Lung microvascular endothelial cell (primary cell): ENCODE results near the gene HMCN2. TPM values are rescaled to one million over a fixed set of nuclear protein-coding genes. Genes with fewer than 3 reads are reported as not detected.

ENCODE experiments used
- DNase-seq, 2 donors: peaks; one replicate each; pipeline versions ENCODE4 v3.0.0 to v3.0.0-alpha.2; 2010; ENCODE audit warnings: low read depth in 2 of 2
- total RNA-seq: library from RNA; depleted of rRNA; stranded (reverse); fragments of >200 nt; gene quantifications from 2 replicates; pipeline ENCODE4 v1.2.1, GENCODE V29; 2014

The HMCN2 gene
- total RNA-seq, 1 donor from 2014 or later, result under 0.01 TPM

GRCh38 chr9:130288926-130289690, 23.5 kb downstream of the HMCN2 start:
- DNase-seq, result no peak

GRCh38 chr9:130289711-130290241, 24.2 kb downstream of the HMCN2 start:
- no peak for DNase-seq

- no peak for DNase-seq
Observed at GRCh38 chr9:130290291-130291181, 25.0 kb downstream of the HMCN2 start.

- DNase-seq, result no peak
Observed at GRCh38 chr9:130291474-130291873, 25.9 kb downstream of the HMCN2 start.

GRCh38 chr9:130292106-130292505, 26.5 kb downstream of the HMCN2 start:
- no peak for DNase-seq

GRCh38 chr9:130294664-130295063, 29.1 kb downstream of the HMCN2 start:
- no peak for DNase-seq

- DNase-seq, result no peak
Observed at GRCh38 chr9:130295431-130295830, 29.9 kb downstream of the HMCN2 start.

GRCh38 chr9:130295945-130296782, 30.6 kb downstream of the HMCN2 start:
- DNase-seq, result no peak

- no peak for DNase-seq
Observed at GRCh38 chr9:130296783-130297055, 31.2 kb downstream of the HMCN2 start.

- DNase-seq, result no peak
Observed at GRCh38 chr9:130297371-130297770, 31.8 kb downstream of the HMCN2 start.

GRCh38 chr9:130298662-130299279, 33.2 kb downstream of the HMCN2 start:
- DNase-seq, result peak; percentile 12 to 29

GRCh38 chr9:130299785-130300615, 34.4 kb downstream of the HMCN2 start:
- DNase-seq, result no peak

GRCh38 chr9:130300739-130301138, 35.2 kb downstream of the HMCN2 start:
- DNase-seq, result no peak

- no peak for DNase-seq
Observed at GRCh38 chr9:130301483-130302286, 36.1 kb downstream of the HMCN2 start.

- DNase-seq, result no peak
Observed at GRCh38 chr9:130302785-130303612, 37.4 kb downstream of the HMCN2 start.

- no peak for DNase-seq
Observed at GRCh38 chr9:130303613-130304055, 38.1 kb downstream of the HMCN2 start.

GRCh38 chr9:130304116-130304515, 38.6 kb downstream of the HMCN2 start:
- no peak for DNase-seq

- no peak for DNase-seq
Observed at GRCh38 chr9:130304643-130305042, 39.1 kb downstream of the HMCN2 start.

- DNase-seq, result no peak
Observed at GRCh38 chr9:130305381-130305780, 39.8 kb downstream of the HMCN2 start.
